GM18909 (cell line): ENCODE data around the gene ANKMY1.
A peak's percentile ranks its signal among the peaks of the same experiment; 100 is the strongest.

ENCODE experiments used
- ATAC-seq: cut with Tn5 transposase; IDR thresholded peaks from one replicate; pipeline ENCODE4 v1.9.1; 2021; ENCODE audit warnings: mild to moderate bottlenecking; ENCODE audit not compliant: unreplicated experiment, poor library complexity

The ANKMY1 gene

DNA sequence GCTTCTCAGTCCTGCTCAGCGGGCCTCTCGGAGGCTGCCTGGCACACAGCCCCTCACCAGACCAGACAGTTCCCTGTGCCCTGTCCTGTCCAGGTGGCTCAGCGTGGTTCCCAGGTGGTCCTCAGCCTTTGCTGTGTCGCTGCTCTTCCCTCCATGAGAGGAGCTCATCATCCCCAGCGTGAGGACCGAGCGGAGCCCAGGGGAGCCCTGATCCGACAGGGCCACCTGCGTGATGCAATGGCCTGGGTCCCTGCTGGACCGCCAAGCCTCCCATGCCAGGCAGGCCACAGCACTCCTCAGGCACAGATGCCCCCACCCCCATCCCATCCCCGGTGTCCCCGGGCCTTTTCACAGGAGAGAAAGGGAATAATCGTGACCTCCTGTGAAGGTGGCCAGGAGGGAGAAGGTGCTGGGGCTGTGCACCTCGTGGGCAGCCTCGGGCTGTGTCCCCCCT, 118.1 kb downstream of the ANKMY1 start:
- no peak for ATAC-seq

GRCh38 chr2:240438810-240439697, 118.7 kb downstream of the ANKMY1 start:
- no peak for ATAC-seq

DNA sequence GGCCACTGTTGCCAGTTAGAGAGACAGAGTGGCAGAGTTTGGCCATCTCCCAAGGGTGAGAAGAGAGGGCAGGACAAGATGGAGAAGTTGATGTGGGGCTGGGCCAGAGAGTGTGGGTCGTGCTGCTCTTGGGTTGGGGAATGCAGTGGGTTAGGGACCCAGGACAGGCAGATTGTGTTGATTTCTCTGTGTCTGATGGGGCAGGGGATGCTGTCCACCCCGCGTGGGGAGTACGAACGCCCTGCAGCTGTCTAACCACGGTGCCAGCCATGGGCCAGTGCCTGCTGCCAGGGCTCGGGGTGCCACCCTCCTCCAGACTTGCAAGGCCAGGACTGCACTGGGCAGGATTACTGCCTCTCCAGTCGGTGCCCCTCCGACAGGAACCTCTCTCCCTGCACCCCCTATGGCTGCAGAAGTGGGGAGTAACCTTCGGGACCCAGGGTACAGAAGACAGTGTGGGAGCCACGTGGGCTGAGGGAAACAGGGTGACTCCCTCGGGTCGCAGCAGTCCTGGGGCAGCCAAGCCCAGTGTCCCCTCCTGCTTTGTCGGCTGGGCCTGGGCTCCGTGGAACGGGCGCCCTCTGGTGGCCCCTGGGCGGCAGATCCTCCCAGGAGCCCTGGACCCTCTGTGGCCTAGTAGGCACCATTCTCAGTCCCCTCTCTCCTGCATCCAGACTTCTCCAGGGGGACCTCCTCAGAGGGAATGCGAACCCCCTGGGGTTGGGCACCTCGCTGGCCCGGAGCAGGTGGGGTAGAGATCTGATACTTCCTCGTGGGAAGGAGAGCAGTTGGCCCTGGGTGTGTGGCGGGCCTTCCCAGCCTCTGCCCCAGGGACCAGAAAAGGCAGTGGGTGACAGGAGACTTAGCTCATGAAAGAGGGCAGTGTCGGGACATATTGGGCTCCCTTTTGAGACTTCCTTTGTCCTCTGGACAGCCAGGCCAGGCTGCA, 119.7 kb downstream of the ANKMY1 start:
- no peak for ATAC-seq

DNA sequence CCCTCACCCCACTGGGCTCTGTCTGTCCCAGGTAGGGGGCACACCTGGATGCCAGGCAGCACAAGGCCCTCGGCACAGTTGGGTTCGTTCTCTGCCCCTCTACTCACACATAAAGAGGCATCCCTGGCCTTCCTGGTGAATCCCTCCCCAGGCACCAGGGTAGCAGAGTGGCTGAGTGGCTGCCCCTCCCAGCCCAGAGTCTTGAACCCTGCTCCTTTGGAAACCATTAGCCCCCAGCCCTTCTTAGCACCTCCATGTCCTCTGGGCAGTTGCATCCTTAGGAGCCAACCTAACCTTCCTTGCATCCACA, 120.3 kb downstream of the ANKMY1 start:
- ATAC-seq, result no peak

DNA sequence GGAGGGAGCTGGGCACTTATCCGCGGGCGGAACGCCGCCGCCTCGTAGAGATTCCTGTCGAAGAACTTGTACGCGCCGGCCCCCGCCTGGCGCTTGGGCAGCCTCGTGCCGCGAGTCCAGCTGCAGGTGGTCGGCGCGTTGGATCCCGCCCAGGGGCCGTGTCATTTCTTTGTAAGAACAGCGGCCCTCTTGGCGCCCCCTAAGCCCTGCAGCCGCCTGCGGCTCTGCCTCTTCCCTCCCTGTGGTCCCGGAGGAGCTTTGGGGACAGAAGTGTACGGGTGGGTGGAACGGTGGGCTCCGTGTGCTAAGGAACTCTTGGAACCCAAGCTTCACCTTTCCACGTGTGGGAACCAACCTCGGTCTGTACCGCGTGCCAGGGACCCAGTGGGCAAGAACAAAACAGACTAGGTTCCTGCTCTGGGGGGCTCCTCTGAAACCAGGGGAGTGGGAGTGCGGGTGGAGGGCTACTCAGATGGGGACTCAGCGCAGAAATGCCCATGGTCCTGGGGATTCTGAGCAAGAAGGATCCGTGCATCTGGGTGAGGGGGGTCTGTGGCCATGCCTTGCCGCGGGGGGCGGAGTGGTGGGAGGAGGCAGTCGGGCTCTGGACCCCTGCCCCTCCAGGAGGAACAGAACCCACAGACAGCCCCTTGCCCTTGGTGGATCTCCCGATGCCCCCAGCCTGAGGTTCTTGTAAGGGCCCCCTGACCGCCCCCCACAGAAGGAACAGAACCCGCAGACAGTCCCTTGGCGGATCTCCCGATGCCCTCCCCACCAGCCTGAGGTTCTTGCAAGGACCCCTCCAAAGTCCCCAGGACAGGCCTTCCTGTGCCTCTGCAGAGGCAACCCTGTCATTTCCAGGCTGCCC, 120.9 kb downstream of the ANKMY1 start:
- ATAC-seq, result no peak

- ATAC-seq, result peak; percentile 10
These were observed 121.7 kb downstream of the ANKMY1 start for GRCh38 chr2:240435948-240436682.

GRCh38 chr2:240435457-240435947, 122.3 kb downstream of the ANKMY1 start, which contains the start of gene GPC1:
Gene GPC1, plus strand, starts transcription at chr2:240435663. Its CDS starts 256 bp downstream, at chr2:240435919.
- peak; percentile 49 for ATAC-seq

GRCh38 chr2:240434728-240435456, 122.9 kb downstream of the ANKMY1 start:
- peak; percentile 52 for ATAC-seq

DNA sequence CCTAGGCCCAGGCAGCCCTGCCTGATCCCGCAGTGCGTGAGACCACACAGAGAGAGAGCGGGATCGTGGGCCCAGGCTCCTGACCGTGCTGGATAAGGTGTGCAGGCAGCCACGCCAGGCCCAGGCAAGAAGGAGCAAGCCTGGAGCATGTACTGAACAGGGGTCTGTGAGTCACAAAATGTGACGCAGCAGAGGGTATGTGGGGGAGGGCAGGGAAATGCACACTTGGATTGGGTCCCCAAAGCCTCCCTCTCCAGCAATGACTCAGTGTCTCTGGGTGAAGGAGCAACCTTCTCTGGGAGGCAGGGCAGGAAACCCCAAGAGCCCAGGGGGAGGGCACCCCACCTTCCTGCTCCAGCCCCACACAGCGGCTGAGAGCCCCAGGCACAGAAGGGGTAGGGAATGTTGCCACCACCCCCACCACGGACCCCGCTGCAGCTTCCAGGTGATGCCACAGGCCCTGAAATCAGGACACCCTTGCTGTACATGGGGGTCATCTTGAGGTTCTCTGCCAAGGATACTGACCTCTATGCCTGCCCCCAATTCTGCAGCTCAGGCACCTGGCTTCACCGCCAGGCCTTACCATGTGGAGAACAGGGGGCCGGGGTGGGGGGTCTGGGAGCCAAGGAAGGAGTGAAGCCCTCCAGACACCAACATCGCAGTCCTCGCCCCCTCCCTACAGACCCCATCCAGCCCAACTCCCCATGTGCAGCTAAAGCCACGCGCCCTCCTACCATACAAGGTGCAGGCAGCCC, 123.6 kb downstream of the ANKMY1 start:
- no peak for ATAC-seq

DNA sequence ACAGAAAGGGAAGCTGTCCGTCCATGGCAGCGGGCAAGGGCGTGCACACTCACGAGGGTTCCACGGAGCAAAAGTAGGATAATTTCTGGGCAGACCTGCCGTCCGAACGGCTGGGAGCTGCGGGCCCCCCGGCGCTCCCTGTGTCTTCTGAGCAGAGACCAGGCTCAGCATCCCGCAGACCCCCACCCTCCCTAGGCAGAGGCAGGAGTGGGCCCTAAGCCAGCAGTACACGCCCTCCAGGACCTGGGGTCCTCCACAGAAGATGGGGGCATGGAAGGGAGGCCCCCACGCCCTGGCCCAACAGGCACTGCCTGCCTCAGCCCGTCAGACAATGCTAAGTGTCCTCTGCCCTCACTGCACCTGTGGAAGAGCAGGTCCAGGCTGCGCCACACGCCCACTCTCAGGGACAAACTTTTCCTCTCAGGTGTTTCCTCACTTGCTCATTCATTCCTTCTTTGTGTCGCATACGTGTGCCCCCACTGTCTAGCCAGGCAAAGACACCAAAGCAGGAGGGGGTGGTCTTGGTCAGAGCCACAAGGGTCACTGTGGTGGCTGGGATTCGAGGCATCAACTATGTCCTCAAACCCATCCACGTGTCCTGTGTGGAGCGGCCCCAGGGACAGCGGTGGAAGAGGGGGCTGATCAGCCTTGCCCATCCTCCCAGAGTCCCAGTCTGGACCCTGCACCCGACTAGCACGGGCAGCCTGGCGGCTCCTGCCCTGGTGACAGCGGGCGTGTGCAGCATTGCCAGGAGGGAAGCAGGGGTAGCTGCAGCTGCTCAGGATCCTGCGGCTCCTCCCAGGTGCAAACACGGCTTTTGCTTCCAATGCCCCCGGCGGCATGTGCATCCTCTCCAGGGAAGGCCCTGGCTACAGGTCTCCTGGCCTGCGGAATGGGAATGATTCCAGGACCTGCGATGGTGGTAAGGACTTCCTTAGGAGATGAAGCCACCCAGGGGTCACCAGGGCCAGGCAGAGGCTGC, 124.7 kb downstream of the ANKMY1 start:
- ATAC-seq, result no peak

DNA sequence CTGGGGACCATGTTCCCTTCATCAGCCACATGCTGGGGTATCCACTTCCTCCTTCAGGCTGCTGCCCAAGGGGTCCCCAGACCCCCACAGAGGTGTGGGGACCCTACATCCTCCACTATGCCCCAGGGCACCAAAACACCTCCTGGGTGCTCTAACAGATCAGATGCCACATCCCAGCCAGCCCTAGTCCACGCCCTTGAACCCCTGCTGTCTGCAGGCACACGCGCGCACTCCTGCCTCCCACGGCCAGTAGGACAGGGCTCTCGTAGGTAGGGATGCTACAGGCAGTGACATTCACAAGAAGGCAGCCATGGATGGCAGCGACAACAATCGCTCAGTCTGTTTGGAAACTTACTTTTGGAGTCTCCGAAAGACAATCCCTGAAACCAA, 125.4 kb downstream of the ANKMY1 start:
- no peak for ATAC-seq

- no peak for ATAC-seq
These were observed 125.9 kb downstream of the ANKMY1 start for GRCh38 chr2:240431661-240432424.

- no peak for ATAC-seq
These were observed 126.5 kb downstream of the ANKMY1 start for GRCh38 chr2:240431271-240431660.

- ATAC-seq, result no peak
These were observed 127.2 kb downstream of the ANKMY1 start for GRCh38 chr2:240430595-240430994.

- no peak for ATAC-seq
These were observed 127.8 kb downstream of the ANKMY1 start for GRCh38 chr2:240429872-240430491.
